ENCODE measurements around the gene TSPAN5. TPM values are rescaled to one million over a fixed set of nuclear protein-coding genes. Genes with fewer than 3 reads are reported as not detected.

The TSPAN5 gene
- total and polyA plus RNA-seq, 3 donors from 2014 or later: 27.8 to 57.2 (median 30.8) TPM

DNA sequence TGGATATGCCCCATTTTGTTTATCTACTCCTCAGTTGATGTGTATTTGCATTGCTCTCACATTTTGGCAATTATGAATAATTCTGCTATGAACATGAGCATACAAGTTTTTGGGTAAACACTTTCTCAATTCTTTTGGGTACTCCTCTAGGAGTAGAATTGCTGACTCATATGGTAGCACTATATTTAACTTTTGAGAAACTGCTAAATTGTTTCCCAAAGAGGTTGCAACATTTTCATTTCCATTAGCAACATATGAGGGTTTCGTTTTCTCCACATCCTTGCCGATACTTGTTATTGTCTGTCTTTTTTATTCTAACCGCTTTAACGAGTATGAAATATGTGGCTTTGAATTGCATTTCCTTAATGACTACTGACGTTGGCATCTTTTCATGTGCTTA is 185.4 kb downstream of the TSPAN5 start:
- no peaks in the 10 kb centered on the region for H3K9me3 ChIP-seq
- intact Hi-C loops (cut with DNase I; ENCODE audit: low total_unique reads): no loop called here
- TF ChIP-seq, protein P1, sequence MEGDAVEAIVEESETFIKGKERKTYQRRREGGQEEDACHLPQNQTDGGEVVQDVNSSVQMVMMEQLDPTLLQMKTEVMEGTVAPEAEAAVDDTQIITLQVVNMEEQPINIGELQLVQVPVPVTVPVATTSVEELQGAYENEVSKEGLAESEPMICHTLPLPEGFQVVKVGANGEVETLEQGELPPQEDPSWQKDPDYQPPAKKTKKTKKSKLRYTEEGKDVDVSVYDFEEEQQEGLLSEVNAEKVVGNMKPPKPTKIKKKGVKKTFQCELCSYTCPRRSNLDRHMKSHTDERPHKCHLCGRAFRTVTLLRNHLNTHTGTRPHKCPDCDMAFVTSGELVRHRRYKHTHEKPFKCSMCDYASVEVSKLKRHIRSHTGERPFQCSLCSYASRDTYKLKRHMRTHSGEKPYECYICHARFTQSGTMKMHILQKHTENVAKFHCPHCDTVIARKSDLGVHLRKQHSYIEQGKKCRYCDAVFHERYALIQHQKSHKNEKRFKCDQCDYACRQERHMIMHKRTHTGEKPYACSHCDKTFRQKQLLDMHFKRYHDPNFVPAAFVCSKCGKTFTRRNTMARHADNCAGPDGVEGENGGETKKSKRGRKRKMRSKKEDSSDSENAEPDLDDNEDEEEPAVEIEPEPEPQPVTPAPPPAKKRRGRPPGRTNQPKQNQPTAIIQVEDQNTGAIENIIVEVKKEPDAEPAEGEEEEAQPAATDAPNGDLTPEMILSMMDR (IDR thresholded peaks at IDR 0.05): no peak
- no peak for TF ChIP-seq POLR2A (IDR thresholded peaks at IDR 0.05)
- H3K4me1 ChIP-seq: peaks cover 17% of the 10 kb centered on the region
- DNase-seq: no peak
- H3K36me3 ChIP-seq (ENCODE audit: low read depth, missing control alignments): peaks cover 3% of the 10 kb centered on the region
- H3K27me3 ChIP-seq: no peaks in the 10 kb centered on the region
- H3K27ac ChIP-seq: no peak overlapping the region
- WGBS, 2 donors: 72 to 81% methylated on average over 5 of the region's 5 CpGs
- no peak overlapping the region for H3K4me3 ChIP-seq

DNA sequence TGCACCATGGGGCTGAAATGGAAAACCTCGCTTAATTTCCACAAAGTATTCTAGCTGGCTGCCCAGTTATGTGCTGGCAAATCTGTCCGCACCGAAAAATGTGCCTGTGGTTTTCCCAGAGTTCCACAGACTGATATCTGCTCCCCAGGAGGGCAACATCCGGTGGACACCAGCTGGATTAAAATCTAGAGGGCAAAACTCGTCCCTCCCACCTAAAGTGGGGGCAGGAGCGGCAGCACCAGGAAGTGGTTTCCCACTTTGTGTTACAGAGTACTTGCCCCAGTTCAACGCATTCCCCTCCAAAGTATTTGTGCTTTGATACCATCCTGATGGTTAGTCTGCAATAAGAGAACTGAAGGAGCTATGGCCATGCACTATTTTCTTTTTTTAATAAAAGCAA is 187.6 kb downstream of the TSPAN5 start:
- intact Hi-C loops (cut with DNase I; ENCODE audit: low total_unique reads): no loop called here
- Histone ChIP-seq H3K4me3 (no peak overlapping the region), H3K27me3 (no peaks in the 10 kb centered on the region), H3K4me1 (peaks cover 26% of the 10 kb centered on the region), H3K36me3 (ENCODE audit: low read depth, missing control alignments) (peaks cover 1% of the 10 kb centered on the region), H3K9me3 (no peaks in the 10 kb centered on the region), H3K27ac (no peak overlapping the region)
- no peak for TF ChIP-seq POLR2A (IDR thresholded peaks at IDR 0.05)
- TF ChIP-seq, protein P1 (IDR thresholded peaks at IDR 0.05): no peak
- WGBS, 2 donors: 89 to 90% methylated on average over 7 of the region's 7 CpGs
- no peak for DNase-seq

DNA sequence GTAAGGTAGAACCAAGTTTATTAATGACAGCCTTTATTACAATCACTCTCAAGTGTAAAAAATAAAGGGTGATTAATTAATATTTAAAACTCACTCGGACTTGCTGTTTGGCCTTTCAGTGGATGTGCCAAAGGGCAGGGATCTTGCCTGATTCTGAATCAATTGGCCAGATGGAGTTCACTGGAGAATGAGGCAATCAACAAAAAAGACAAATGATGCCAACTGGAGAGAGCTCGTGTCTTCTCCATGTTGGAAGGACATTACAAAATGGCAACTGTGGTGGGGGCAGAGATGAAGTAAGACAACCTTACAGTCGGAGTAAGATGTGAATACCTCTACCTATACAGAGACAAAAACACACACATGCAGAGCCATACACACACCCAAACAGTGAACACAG is 188.0 kb downstream of the TSPAN5 start:
- H3K27me3 ChIP-seq: no peaks in the 10 kb centered on the region
- WGBS, 2 donors: 85 to 89% methylated on average over 3 of the region's 3 CpGs
- no peak for DNase-seq
- no peak for TF ChIP-seq POLR2A (IDR thresholded peaks at IDR 0.05)
- TF ChIP-seq, protein P1 (IDR thresholded peaks at IDR 0.05): no peak
- no peak overlapping the region for H3K27ac ChIP-seq
- intact Hi-C loops (cut with DNase I; ENCODE audit: low total_unique reads): no loop called here
- H3K9me3 ChIP-seq: no peaks in the 10 kb centered on the region
- no peak overlapping the region for H3K4me3 ChIP-seq
- H3K36me3 ChIP-seq (ENCODE audit: low read depth, missing control alignments): no peaks in the 10 kb centered on the region
- H3K4me1 ChIP-seq: peaks cover 26% of the 10 kb centered on the region

- Histone ChIP-seq H3K9me3 (no peaks in the 10 kb centered on the region), H3K4me1 (peaks cover 26% of the 10 kb centered on the region), H3K27ac (peak overlapping the region in 1 of 2 donors; percentile 26), H3K36me3 (ENCODE audit: low read depth, missing control alignments) (no peaks in the 10 kb centered on the region), H3K4me3 (no peak overlapping the region), H3K27me3 (no peaks in the 10 kb centered on the region)
- DNase-seq: no peak
- intact Hi-C loops (cut with DNase I; ENCODE audit: low total_unique reads): no loop called here
- WGBS, 2 donors: 59 to 72% methylated on average over 2 of the region's 2 CpGs
- TF ChIP-seq POLR2A (IDR thresholded peaks at IDR 0.05): no peak
- TF ChIP-seq, protein P1 (IDR thresholded peaks at IDR 0.05): no peak
Measured at GRCh38 chr4:98469771-98470170, 188.6 kb downstream of the TSPAN5 start.

DNA sequence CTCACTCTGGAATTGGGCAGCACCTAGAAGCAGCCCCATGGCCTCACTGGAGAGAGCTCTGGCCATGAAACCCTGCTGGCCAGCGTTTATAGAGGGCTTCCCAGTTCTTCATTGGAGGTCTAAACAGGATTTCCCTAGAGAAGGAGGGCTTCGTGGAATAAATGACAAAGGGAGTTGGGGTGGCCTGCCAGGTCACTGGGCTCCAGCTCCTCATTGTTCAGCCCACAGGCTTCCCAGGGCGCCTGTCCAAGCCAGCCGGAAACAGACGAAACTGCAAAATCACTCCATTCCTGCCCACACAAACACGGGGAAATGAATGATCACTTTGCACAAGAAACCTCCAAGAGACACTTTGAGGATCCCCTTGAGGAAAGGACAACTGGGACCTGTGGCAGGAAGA is 189.7 kb downstream of the TSPAN5 start:
- H3K27ac ChIP-seq: peak overlapping the region; percentile 26 to 41
- no peak for TF ChIP-seq POLR2A (IDR thresholded peaks at IDR 0.05)
- TF ChIP-seq, protein P1 (IDR thresholded peaks at IDR 0.05): no peak
- H3K4me3 ChIP-seq: no peak overlapping the region
- intact Hi-C loops (cut with DNase I; ENCODE audit: low total_unique reads): no loop called here
- H3K4me1 ChIP-seq: peaks cover 26% of the 10 kb centered on the region
- 9 to 19% methylated on average over 6 of the region's 6 CpGs for WGBS, 2 donors
- no peaks in the 10 kb centered on the region for H3K36me3 ChIP-seq (ENCODE audit: low read depth, missing control alignments)
- no peaks in the 10 kb centered on the region for H3K27me3 ChIP-seq
- peak; percentile 63 for DNase-seq
- no peaks in the 10 kb centered on the region for H3K9me3 ChIP-seq

All from testis (tissue), 3 donors.